ENCODE measurements around the gene SLC8B1. TPM values are rescaled to one million over a fixed set of nuclear protein-coding genes. Genes with fewer than 3 reads are reported as not detected.

The SLC8B1 gene
- total RNA-seq, 1 experiment from 2014 or later, result 30.9 TPM

DNA sequence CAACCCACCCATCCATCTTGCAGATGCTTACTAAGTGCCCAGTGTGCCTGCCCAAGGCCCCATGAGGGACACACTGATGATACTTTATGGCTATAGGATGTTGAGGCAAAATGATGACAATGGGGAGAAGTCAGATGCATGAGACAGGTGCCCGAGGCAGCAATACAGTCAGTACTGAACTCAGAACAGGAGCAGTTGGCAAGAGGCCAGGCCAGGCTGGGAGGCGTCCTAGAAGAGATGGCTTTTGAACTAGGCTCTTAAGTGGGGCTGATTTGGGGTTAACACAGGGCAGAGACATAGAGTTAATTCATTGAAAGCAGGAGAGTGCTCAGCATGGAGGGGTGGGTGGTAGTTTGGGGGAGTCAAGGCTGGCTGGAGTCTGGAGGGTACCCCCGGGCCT lies 39.1 kb upstream of the SLC8B1 start:
- H3K4me2 ChIP-seq (ENCODE audit: low read length), result no peak overlapping the region
- no peak overlapping the region for H2AFZ ChIP-seq (ENCODE audit: low read depth, low read length, poor library complexity, severe bottlenecking)
- no peaks in the 10 kb centered on the region for H3K4me1 ChIP-seq (ENCODE audit: control insufficient read depth in 1 of 2, insufficient read depth in 2 of 2, low read length in 2 of 2)
- POLR2A ChIA-PET, result no interaction called here
- DNase-seq (ENCODE audit: low read depth, low spot score) (no peak), ATAC-seq (no peak)
- CTCF ChIA-PET, result no interaction called here
- H3K27ac ChIP-seq (ENCODE audit: low read depth, low read length), result no peak overlapping the region
- H3K79me2 ChIP-seq (ENCODE audit: insufficient read depth, low read length), result no peaks in the 10 kb centered on the region
- intact Hi-C loops (cut with micrococcal nuclease), result no loop called here
- no peaks in the 10 kb centered on the region for H3K27me3 ChIP-seq (ENCODE audit: insufficient read depth, low read length)
- peaks cover 8 to 16% of the 10 kb centered on the region in 2 experiments for H3K36me3 ChIP-seq (ENCODE audit: control insufficient read depth in 1 of 2, insufficient read depth in 2 of 2, low read length in 2 of 2)
- H3K9me2 ChIP-seq (ENCODE audit: insufficient read depth), result no peaks in the 10 kb centered on the region
- RAD21 ChIA-PET (ENCODE audit: low non-redundant PET in 1 of 2, low total read pairs in 2 of 2, uncharacterized antibody in 2 of 2, unreplicated experiment in 2 of 2), result no interaction called here
- no peaks in the 10 kb centered on the region for H3K9me3 ChIP-seq (ENCODE audit: control insufficient read depth in 1 of 2, insufficient read depth in 1 of 2, low read depth in 1 of 2, low read length in 2 of 2)
- no peak overlapping the region for H3K9ac ChIP-seq (ENCODE audit: low read length)
- no peaks in the 10 kb centered on the region for H4K20me1 ChIP-seq (ENCODE audit: insufficient read depth)
- no TSS peak for BruUV-seq (replicated peaks)
- H3K4me3 ChIP-seq (replicated peaks in 1 of 2; ENCODE audit: low read depth in 1 of 2, low read length in 2 of 2), result no peak overlapping the region
- no peak for TF ChIP-seq ZNF274 (IDR thresholded peaks at IDR 0.05; ENCODE audit: low read depth, low read length)
- TF ChIP-seq, protein P1, sequence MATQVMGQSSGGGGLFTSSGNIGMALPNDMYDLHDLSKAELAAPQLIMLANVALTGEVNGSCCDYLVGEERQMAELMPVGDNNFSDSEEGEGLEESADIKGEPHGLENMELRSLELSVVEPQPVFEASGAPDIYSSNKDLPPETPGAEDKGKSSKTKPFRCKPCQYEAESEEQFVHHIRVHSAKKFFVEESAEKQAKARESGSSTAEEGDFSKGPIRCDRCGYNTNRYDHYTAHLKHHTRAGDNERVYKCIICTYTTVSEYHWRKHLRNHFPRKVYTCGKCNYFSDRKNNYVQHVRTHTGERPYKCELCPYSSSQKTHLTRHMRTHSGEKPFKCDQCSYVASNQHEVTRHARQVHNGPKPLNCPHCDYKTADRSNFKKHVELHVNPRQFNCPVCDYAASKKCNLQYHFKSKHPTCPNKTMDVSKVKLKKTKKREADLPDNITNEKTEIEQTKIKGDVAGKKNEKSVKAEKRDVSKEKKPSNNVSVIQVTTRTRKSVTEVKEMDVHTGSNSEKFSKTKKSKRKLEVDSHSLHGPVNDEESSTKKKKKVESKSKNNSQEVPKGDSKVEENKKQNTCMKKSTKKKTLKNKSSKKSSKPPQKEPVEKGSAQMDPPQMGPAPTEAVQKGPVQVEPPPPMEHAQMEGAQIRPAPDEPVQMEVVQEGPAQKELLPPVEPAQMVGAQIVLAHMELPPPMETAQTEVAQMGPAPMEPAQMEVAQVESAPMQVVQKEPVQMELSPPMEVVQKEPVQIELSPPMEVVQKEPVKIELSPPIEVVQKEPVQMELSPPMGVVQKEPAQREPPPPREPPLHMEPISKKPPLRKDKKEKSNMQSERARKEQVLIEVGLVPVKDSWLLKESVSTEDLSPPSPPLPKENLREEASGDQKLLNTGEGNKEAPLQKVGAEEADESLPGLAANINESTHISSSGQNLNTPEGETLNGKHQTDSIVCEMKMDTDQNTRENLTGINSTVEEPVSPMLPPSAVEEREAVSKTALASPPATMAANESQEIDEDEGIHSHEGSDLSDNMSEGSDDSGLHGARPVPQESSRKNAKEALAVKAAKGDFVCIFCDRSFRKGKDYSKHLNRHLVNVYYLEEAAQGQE (IDR thresholded peaks at IDR 0.05; ENCODE audit: low read depth), result no peak
- no peak for TF ChIP-seq EGR1 (IDR thresholded peaks at IDR 0.05; ENCODE audit: low read depth)
- no peak for TF ChIP-seq FOSL1 (IDR thresholded peaks at IDR 0.05; ENCODE audit: low read depth)
- no peak for TF ChIP-seq RAD21 (IDR thresholded peaks at IDR 0.05; ENCODE audit: low read depth)
- no peak for TF ChIP-seq ZFX (IDR thresholded peaks at IDR 0.05)
- no peak for TF ChIP-seq TCF7L2 (IDR thresholded peaks at IDR 0.05; ENCODE audit: borderline replicate concordance, extremely low read depth, insufficient read depth, insufficient read length)
- no peak for TF ChIP-seq ELF1 (IDR thresholded peaks at IDR 0.05; ENCODE audit: borderline replicate concordance, low read depth)
- no peak for TF ChIP-seq YY1 (IDR thresholded peaks at IDR 0.05; ENCODE audit: extremely low read depth, insufficient replicate concordance, low read depth, low read length)
- no peak for TF ChIP-seq POLR2AphosphoS5 (IDR thresholded peaks at IDR 0.05; ENCODE audit: low read depth, low read length)
- TF ChIP-seq SP1 (IDR thresholded peaks at IDR 0.05; ENCODE audit: low read depth), result no peak
- TF ChIP-seq SRF (IDR thresholded peaks at IDR 0.05; ENCODE audit: low read depth), result no peak
